GM18499 (cell line): Measurements from ENCODE around the gene LMNA.

Experiments used
- ATAC-seq: cut with Tn5 transposase; IDR thresholded peaks from one replicate; pipeline ENCODE4 v1.9.1; 2021; ENCODE audit warnings: moderate number of reproducible peaks; ENCODE audit not compliant: insufficient read depth, unreplicated experiment

LMNA gene

DNA sequence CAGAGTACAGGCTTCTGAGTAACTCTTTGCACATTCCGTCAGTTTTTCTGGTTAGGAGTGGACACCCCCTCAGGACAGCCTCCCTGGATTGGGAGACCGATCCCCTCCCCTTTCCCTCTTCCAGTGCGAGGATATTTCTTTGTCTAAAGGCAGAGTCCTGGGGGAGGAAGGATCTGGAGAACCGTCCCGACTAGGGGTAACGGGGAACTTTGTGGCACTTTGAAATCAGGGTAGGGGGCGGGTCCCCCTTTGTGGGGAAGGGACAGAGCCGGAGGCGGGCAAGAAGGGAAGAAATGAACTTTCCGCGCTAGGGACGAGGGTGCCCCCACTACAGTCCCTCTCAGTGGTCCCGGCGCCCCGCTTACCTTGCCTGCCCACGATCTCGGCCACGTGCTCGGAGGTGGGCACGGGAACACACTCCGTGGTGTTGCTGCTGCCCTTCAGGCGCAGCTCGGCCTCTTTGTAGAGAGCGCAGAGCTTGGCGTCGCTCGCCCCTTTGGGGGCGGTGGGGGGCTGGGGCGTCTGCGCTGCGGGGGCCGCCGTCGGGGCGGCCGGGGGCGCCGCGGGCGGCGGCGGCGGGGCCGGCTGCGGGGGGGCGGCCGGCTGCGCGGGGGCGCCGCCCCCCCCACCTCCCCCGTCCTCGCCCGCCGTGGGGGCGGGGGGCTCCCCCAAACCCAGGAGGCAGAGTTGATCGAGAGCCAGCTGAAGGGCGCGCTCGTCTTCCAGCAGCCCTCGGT is 33.2 kb upstream of the LMNA start:
- ATAC-seq: no peak

DNA sequence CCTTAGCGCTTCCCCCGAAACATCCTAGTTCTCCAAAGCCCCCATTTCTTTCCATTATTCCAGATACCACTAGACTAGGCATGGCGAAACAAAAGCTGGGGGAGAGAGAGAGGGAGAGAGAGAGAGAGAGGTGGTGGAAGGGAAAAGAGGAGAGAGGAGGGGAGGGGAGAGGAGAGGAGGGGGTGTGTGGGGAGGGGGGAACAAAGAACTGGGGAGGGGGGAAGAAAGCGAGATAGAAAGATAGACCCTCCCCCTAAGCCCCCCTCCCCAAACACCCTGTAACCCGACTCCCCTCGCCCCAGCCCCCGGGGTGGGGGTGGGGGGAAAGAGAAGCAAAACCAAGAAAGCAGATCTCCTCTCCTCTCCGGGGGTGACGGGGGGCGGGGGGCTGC is 32.6 kb upstream of the LMNA start:
- ATAC-seq: no peak

DNA sequence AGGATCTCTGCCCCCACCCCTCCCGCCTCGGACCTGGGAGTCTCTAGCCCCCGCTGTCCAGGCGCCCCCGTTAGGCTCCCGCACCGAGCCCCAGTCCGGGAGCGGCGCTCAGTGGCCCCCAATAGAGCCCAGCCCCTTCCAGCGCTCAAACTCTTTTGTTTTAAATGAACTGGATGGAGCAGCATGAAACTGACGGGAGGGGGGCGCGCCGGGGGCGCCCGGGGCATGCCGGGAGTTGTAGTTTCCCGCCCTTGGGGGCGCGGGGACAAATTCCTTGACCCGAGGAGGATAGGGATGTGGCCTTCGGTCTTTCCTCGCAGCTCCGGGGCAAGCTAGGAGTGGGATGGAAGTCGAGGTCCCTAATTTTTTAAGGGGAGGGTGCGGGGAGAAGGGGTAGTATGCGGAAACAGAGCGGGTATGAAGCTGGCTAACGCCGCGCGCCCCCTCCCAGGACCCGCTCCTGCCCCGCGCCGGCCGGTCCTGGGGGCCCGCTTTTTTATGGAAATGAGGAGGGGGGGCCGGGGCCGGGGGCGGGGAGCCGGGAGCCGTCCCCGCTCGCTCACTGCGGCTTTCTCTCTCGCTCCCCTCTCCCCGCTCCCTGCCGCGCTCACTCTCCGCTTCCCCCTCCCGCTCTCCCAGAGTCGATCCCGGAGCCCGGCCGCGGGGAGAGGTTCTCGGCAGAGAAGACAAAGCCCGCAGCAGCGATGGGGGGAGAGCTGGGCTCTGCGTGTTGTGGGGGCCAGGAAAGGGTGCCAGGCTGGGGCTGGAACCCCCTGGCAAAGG is 32.0 kb upstream of the LMNA start, which contains the start of gene MEX3A:
MEX3A (minus strand) TSS at position 157 of the 783 bp plus-strand sequence. CDS start 467 bp downstream, outside the sequence.
- ATAC-seq: no peak

DNA sequence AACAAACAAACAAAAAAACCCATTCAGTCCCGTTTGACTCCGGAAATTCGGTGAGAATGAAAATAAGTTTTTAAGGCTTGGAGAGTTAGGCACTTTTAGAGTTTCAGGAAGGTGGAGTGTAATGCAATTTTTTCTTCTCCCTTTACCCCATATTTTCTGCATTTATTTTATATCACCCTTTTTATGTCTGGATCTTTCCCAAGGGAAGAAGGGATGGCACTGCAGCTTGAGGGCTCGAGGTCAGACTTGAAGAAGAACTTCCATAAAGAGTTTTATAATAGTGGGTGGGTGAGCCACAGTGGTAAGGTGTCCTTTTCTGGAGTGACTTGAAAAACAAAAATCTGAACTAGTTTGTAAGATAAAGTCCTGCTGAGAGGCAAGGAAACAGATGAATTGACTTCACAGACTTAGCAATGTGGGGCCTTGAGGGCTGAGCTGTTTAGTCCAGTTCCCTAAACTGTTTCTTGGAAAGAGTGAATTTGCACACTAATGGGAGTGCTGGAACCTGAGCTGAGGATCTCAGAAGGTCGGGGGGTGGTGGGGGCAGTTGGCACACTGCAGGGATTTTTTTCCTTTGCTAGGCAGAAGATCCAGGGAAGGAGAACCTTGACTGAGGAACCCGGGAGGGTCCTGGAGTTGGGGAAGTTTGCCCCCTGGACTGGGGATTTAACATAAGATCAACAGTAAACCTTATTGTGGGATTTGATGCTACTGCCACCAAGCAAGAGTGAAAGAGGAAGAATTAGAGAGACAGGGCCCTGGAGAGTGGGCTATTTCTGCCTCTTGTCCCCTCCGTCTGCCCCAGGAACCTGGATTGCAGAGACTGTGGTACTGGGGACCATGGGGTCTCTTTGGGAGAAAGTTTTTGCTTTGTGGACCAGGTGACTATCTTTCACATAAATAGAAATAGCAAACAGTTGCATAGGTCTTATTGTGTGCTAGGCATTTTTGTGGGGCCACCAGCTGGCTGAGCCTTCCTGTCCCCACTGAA is 30.4 kb upstream of the LMNA start:
- ATAC-seq: no peak

DNA sequence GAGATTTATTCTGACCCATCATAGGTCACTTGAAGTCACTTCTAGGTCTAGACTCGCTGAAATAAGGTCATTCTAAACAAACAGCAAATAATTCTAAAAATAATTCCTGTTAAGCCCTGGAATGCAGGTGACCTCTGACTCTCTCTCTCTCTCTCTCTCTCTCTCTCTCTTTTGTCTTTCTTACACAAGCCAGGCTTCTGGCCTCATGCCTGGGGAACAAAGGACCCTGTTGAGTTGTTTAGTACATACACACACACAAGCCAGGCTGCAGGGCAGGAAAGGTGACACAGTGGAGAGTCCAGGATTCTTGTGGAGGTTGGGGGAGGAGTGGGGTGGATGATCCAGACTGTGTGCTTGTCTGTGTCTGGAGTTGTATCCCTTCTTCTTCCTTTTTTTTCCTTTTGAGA is 28.3 kb upstream of the LMNA start:
- no peak for ATAC-seq

DNA sequence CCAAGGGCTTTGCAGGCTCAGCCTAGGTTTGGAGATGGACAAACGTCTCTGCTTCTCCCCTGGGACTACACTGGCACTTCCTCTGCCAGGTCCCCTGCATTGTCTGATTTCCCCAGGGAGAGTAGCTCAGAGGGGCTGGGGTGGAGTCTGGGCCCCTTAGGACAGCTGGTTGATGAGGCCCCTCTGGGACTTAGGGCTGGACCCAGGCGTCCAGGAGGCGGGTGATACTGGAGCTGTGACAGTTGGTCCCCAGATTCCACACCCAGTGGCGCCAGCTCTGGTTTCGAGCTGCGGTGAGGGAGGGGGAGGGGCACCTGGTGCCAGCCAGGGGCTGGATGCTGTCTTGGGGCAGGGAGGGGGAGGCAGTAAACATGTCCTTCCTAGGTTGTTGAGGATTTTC is 24.8 kb upstream of the LMNA start:
- ATAC-seq: no peak

DNA sequence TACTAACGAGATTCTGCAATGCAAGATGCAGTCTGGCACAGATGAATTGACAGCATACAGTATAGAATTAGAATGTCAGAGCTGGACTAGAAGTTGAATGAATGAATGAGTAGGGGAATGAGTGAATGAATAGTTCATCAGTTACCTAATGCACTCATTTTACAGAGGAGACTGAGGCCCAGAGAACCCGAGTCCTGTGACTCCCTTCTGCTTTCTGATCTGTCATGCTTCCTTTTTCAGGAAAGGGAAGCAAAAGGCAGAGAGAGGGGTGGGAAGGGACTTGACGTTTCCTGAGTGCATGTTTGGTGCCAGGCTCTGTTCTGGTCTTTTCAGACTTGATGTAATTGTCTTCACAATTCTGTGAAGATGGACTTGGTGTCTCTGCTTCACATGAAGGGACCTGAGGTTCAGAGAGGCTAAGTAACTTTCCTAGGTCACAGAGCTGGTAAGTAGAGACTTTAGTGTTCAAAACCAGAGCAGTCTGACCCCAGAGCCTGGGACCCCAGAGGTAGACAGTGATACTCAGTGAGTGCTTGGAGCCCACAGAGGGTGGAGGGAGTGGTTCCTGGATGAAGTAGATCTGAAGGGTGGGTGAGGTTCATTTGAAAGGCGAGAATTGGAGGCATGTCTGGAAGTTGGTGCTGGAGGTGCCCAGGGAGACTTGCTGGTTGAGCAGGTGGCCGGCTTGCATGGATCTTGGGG is 24.2 kb upstream of the LMNA start:
- no peak for ATAC-seq

DNA sequence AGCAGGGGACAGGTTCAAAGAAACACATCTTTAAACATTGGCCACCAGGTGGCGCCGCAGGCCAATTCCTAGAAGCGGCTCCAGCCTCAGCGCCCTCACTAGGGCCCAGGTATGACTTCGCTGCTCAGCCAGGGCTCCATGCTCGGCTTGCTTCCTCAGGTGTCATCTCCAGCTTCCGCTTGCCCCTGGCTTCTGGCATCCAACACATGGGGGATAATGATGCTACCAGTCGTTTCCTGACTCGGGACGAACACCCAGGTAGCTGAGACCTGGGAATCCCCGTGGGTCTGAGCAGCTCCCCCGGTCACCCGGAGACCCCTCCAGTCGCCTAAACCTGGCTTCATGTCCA is 23.7 kb upstream of the LMNA start:
- no peak for ATAC-seq

DNA sequence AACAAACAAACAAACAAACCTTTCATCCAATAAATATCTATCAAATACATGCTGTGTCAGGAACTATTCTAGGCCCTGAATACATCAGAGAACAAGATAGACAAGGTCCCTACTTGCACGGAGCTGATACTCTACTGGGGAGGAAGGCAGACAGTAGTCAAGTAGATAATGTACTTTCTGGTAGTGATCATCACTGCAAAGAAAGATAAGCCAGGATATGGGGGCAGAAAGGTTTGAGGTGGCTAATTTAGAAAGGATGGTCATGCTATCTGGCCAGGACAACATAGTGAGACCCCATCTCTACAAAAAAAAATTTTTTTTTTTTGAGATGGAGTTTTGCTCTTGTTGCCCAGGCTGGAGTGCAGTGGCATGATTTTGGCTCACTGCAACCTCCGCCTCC is 22.9 kb upstream of the LMNA start:
- no peak for ATAC-seq

DNA sequence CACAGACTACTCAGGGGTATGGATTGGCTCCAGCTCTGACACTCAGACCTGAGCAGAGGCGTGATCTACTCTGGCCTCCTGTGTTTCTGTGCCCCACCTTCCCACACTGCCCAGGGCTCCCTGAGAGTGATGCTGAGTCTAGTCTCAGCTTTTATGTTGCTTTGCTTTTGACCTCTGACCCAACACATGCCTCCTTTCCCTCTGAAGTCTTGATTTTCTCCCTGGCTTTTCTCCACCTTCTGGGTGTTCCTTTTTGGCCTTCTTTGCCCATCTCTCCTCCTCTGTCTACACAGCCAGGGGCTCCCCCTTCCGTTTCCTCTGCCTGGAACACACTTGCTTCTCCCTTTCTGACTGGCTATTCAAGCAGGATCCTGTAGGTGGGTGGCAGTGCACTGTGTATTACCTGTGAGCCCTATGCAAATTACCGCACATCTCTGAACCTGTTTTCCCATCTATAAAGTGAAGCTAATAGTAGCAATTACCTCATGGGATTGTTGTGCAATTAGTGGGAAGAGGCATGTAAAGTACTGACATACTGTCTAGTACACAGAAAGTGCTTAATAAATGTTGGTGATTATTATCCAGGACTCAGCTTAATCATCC is 18.5 kb upstream of the LMNA start:
- ATAC-seq: no peak

DNA sequence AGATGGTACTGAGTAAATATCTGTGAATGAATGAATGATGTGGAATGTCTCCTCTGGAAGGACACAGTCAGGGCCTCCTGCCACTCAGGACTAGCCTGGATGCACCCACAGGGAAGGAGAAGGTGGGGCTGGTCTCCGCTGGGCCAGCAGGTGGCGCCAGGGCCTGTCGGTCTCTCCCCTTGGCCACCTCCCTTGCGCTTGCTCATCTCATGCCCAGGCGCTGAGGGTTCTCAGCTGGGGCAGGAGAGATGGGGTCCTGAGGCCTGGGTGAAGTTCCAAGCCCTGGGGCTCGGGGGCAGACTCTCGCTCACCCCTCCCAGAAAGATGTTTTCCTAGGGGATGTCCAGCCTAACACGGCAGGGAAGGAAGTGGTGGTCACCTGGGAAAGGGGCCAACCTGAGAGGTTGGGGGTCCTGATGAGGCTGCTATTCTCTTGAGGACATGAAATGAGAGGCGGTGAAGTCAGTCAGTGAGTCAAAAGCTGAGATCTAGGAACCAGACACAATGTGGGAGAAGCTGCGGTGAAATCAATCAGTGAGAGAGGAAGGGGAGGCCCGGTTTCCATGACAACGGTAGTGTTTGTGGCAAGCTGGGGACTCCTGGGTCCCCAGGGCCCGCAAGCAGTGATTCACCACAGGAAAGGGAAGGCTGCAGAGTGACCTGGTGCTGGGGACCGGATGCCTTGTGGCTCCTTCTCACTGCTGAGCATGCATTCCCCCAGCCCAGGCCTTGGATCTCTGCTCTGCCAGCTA is 17.7 kb upstream of the LMNA start:
- peak; percentile 38 for ATAC-seq

DNA sequence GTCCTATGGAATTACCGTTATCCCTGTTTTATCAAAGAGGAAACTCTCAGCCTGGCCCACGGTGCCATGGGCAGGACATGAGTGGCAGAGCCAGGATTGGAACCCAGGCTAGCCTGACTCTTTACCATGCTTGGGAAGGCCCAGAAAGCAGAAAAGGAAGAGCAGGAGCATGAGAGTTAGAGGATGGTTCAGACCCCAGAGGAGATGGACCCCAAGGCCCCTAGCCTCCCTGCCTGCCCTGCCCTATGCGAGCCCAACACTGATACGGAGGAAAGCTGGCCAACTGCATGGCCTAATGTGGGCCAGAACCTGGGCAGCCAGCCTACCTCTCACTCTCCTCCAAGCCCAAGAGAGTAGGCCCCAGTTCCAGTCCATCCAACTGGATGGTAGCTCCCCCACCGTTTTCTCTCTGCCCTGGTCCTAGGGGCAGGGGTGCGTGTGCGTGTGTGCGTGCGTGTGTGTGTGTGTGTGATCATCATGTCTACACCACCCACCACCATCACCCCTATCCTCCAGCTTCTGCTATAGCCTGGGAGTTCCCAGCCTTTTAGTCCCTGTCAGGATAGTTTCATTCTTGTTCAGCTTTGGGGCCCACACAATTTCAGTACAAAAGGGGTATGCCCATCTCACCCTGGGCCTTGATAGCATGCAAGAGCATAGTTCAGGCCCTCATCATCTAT is 16.9 kb upstream of the LMNA start:
- ATAC-seq: no peak

DNA sequence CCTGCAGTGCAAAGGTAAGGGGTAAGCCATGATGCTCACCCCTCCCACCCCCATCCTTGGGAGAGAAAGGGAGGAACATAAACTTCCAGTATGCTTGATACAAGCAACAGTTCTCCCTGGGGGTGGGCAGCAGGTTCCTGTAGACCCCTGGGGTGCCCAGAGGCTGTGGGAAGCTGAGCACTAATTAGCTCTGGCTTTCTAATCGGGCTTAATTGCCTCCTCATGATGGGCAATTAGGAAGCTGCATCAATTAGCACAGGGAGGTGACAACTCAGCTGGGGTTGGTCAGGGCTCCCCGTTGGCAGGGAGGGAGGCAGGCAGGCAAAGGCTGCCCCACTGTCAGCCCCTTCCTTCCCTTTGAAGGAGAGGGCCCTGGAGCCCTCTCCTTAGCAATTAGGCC is 15.7 kb upstream of the LMNA start:
- ATAC-seq: no peak

DNA sequence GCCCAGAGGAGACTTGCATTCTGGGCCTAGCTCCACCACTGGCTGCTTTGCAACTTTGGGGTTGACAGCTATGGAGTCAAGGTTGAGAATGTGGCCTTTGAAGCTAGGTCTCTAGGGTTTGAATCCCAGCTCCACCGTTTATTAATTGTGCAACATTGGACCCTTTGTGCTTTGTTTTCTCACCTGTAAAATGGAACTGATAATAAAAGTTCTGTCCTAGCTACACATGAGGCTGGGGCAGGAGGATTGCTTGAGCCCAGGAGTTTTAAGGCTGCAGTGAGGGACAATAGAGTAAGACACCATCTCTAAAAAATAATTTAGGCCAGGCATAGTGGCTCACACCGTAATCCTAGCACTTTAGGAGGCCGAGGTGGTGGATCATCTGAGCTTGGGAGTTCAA is 15.2 kb upstream of the LMNA start:
- no peak for ATAC-seq

DNA sequence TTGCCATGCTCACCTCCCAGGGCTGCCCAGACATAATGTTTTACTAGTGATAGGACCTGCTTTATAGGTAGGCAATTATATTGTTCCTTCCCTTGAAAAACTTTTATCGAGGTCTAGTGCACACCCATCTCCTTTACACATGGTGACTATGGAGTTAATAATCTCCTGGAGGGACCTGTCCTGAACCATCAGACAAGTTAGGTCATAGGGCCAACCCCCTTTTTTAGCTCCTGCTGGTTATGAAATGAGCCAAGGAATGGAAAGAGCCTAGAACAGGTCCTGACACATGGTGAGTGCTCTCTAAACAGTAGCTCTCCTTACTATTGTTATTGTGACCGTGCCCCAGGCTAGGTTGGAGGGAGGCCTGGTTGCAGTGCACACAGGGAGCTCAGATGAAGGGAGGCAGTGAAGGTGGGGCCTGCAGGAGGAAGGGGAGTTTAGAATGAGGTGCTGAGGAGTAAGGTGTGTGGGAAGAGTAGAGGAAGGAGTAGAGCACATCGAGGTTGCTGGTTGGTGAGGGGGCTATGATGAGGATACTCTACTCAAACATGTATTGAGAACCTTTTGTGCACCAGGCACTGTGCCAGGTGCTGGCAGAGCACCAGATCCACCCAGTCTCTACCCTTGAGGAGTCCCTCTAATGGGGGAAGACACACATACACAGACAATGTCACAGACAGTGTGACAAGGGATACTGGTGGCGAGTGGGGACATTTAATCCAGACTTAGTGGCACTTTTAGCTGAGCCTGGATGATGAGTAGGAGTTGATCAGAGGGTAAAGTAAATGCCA is 14.1 kb upstream of the LMNA start:
- no peak for ATAC-seq

DNA sequence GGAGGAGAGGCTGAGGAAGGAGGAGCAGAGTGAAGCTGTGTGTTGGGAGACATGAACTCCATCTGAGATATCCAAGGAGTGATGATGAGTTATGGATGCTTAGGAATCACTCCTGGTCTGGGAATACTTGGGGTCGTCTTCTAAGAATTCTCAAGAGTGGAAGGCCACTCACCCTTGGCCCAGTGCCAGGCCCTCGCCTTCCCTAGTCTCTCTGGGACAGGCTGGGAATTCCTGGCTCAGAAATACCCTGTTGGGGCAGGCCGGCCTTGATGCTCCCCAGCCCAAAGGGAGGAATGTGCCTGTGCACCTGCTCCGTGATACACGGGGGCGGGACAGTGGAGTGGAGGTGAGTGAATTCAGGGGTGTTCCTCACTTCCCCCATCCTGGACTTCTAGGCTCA is 12.6 kb upstream of the LMNA start:
- no peak for ATAC-seq

DNA sequence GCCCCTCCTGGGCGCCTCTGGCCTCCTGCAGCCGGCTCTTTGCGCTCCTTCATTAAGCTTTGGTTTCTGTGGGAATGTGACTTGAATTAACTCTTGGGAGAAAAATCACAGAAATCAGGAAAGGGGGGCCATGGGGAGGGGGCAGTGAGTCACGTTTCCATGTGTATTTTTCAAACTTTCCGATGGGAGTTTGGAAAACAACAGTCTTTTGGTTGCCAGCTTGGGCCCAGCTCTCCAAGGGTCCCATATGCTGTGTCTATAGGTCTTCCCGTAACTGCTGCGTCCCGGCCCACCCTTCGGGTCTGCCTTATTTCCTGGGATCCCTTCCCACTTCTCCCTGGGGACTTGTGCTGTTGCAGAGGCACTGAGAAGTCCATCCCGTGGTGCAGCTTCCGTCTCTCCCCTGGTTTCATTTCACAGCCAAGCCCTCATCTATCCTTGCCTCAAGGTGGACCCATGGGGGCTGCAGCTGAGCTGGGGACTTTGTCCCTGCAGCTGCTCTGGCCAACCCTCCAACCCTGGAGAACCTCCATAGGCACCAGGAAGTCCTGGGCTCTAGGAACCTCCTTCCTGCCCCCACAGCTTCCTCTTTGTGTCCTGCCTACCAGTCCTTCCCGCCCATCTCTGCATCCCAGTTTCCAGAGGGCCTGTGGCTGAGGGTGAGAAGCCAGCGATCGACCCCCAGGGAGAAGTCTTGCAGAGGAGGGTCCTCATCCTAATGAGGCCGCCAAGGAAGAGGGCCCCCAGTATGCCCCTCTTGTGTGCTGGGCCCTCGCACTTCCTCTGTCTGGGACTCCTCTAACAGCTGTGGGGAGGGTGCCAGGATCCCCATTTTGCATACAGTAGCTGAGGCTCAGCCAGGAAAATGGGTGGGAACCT is 11.6 kb upstream of the LMNA start:
- no peak for ATAC-seq
